Activated CD8-positive, alpha-beta memory T cell treated with anti-CD3 and anti-CD28 coated beads, Interleukin-2, amount 10 ng/mL, durations not matched to agents 7 days and 5 days (primary cell): Measurements from ENCODE around the gene MESD. TPM values are rescaled to one million over a fixed set of nuclear protein-coding genes. Genes with fewer than 3 reads are reported as not detected.
"Not testable (repeated sequence)": the region's sequence is repeated elsewhere in the genome, so short reads cannot be mapped to it uniquely, and the experiment has no call there.

Source experiments
- ATAC-seq: fragments of 150-1000 bp; cut with Tn5 transposase; one replicate; pipeline ENCODE4 v1.10.0; 2021; ENCODE audit warnings: moderate library complexity
- CTCF ChIA-PET: fragments of 350-600 bp; sonication (Branson Sonifier 250); formaldehyde crosslinking; loops from one replicate; lab custom pipeline; 2021; ENCODE audit warnings: antibody characterized with exemption; lab: Charles Lee
- DNase-seq: peaks from one replicate; pipeline ENCODE4 v3.0.0-alpha.2; 2020
- H3K27ac Mint-ChIP-seq: one replicate; pipeline ENCODE4 v1.8.0; 2021; ENCODE audit warnings: mild to moderate bottlenecking, mixed read lengths
- H3K27me3 Mint-ChIP-seq: one replicate; pipeline ENCODE4 v1.8.0; 2021; ENCODE audit warnings: mixed read lengths
- H3K36me3 Mint-ChIP-seq: one replicate; pipeline ENCODE4 v1.8.0; 2021; ENCODE audit warnings: mild to moderate bottlenecking, mixed read lengths
- H3K4me1 Mint-ChIP-seq: one replicate; pipeline ENCODE4 v1.8.0; 2021; ENCODE audit warnings: mixed read lengths
- H3K4me3 Mint-ChIP-seq: one replicate; pipeline ENCODE4 v1.8.0; 2021; ENCODE audit warnings: mild to moderate bottlenecking, moderate library complexity, mixed read lengths
- H3K9me3 Mint-ChIP-seq: one replicate; pipeline ENCODE4 v1.8.0; 2022; ENCODE audit warnings: low read depth, mixed read lengths
- total RNA-seq, 2 experiments: library from RNA; stranded (reverse); gene quantifications; one replicate each; pipeline ENCODE4 v1.2.3, GENCODE V29; 2021

The MESD gene
- total RNA-seq, 2 experiments from 2014 or later: 27.6 to 27.8 TPM

DNA sequence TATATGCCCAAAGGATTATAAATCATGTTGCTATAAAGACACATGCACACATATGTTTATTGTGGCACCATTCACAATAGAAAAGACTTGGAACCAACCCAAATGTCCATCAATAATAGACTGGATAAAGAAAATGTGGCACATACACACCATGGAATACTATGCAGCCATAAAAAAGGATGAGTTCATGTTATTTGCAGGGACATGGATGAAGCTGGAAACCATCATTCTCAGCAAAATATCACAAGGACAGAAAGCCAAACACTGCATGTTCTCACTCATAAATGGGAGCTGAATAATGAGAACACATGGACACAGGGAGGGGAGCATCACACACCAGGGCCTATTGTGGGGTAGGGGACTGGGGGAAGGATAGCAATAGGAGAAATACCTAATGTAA lies 24.2 kb downstream of the MESD start:
- ATAC-seq, DNase-seq, H3K27me3 Mint-ChIP-seq, H3K27ac Mint-ChIP-seq, CTCF ChIA-PET, H3K4me3 Mint-ChIP-seq, H3K9me3 Mint-ChIP-seq: not testable (repeated sequence)
- Mint-ChIP-seq H3K4me1 (peaks cover 18% of the 10 kb centered on the region), H3K36me3 (peaks cover 45% of the 10 kb centered on the region)

DNA sequence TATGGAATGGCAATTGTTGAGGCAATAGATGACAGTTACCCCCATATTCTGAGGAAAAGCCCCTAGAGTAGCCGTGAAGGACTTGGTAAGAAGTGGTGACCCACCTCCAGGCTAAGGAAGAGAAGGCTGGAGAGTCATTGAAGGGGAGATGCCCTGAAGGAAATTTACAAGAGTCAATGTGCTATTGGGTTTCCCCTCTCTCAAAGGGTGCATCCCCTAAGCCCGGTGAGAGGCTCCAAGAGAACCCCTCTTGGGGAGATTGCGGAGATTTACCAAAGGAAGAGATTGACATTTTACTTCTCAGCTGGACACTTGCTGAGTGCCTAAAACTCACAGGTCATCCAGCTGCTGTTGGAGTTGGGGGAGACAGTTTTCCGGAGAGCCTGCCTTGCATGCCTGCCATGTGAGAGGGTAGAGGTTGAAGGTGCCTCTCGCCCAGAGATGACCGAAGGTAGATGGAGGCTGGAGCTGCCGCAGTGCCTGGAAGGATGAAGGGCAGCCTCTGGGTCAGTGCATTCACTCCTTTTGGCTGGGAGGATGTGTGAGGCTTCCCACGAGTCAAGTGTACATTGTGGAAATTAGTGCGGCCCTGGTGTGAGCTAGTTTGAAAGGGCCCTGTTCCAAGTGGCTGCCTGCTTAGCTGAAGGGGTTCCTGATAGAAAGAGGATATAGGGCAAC lies 30.7 kb downstream of the MESD start:
- Mint-ChIP-seq H3K27me3 (no peaks in the 10 kb centered on the region), H3K9me3 (no peaks in the 10 kb centered on the region), H3K36me3 (peaks cover 41% of the 10 kb centered on the region), H3K4me1 (peaks cover 35% of the 10 kb centered on the region), H3K4me3 (no peak overlapping the region), H3K27ac (no peak overlapping the region)
- ATAC-seq: no peak
- DNase-seq: no peak
- CTCF ChIA-PET: interaction anchor here (1.1 kb wide), 1 partner anchor 42 kb away, joined by 3 read pairs; no protein-coding TSS in a partner anchor

GRCh38 chr15:80957976-80958375 lies 31.6 kb downstream of the MESD start:
- Mint-ChIP-seq H3K9me3 (no peaks in the 10 kb centered on the region), H3K4me3 (no peak overlapping the region), H3K4me1 (peaks cover 32% of the 10 kb centered on the region), H3K27ac (no peak overlapping the region), H3K27me3 (no peaks in the 10 kb centered on the region), H3K36me3 (peaks cover 36% of the 10 kb centered on the region)
- ATAC-seq: no peak
- CTCF ChIA-PET: interaction anchor here (1.6 kb wide), 1 partner anchor 13 kb away, joined by 4 read pairs; no protein-coding TSS in a partner anchor
- no peak for DNase-seq

DNA sequence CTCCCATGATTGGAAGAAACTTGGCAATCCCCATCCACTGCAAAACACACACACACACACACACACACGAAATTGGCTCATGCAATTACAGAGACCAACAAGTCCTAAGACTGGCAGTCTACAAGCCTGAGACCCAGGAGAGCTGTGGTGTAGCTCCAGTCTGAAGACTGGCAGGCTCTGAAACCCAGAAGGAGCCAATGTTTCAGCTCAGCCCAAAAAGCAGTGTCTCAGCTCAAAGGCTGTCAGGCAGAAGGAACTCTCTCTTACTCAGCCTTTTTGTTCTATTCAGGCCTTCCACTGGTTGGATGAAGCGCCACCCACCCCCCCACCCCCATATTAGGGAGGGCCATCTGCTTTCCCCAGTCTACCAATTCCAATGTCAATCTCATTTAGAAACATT lies 32.1 kb downstream of the MESD start:
- Mint-ChIP-seq H3K27me3 (no peaks in the 10 kb centered on the region), H3K4me3 (no peak overlapping the region), H3K36me3 (peaks cover 33% of the 10 kb centered on the region)

DNA sequence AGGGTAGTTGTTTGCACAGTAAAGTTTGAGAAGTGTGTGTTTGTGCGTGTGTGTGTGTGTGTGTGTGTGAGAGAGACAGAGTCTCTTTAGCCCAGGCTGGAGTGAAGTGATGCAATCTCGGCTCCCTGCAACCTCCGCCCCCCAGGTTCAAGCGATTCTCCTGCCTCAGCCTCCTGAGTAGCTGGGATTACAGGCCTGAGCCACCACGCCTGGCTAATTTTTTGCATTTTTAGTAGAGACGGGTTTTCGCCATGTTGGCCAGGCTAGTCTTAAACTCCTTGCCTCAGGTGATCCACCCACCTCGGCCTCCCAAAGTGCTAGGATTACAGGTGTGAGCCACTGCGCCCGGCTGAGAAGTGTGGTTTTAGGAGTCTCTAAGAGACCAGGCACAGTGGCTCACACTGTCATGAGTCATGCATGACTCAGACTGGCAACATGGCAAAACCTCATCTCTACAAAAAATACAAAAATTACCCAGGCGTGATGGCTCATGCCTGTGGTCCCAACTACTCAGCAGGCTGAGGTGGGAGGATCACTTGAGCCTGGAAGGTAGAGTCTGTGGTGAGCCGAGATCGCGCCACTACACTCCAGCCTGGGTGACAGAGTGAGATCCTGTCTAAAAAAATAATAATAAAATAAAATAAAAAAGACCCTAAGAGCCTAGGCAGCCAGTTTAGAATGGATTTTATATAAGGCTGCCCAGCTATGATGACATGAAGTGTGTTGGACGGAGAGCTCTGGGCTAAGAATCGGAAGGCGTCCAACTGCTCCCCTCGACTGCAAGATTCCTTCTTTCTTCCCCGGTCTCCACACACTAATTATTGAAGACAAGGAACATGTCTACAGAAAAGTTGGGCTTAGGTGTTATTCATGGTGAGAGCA lies 33.8 kb downstream of the MESD start:
- DNase-seq (peak; percentile 66), ATAC-seq (peak; percentile 91)
- CTCF ChIA-PET: interaction anchor here (1.2 kb wide), 1 partner anchor 14 kb away, joined by 3 read pairs; no protein-coding TSS in a partner anchor
- peaks cover 33% of the 10 kb centered on the region for H3K36me3 Mint-ChIP-seq
- not testable (repeated sequence) for H3K27me3 Mint-ChIP-seq, H3K4me3 Mint-ChIP-seq, H3K27ac Mint-ChIP-seq, H3K9me3 Mint-ChIP-seq
- peaks cover 17% of the 10 kb centered on the region for H3K4me1 Mint-ChIP-seq

More for the DNA sequence above, 32.1 kb downstream of the MESD start:
- CTCF ChIA-PET: interaction anchor here (1.6 kb wide), 1 partner anchor 13 kb away, joined by 4 read pairs; no protein-coding TSS in a partner anchor
- Mint-ChIP-seq H3K27ac (no peak overlapping the region), H3K4me1 (peaks cover 28% of the 10 kb centered on the region), H3K9me3 (no peaks in the 10 kb centered on the region)
- ATAC-seq (no peak), DNase-seq (peak; percentile 30)

- no peak overlapping the region for H3K27ac Mint-ChIP-seq
- DNase-seq (peak; percentile 18), ATAC-seq (no peak)
- no peaks in the 10 kb centered on the region for H3K27me3 Mint-ChIP-seq
- no peak overlapping the region for H3K4me3 Mint-ChIP-seq
- H3K36me3 Mint-ChIP-seq: peaks cover 20% of the 10 kb centered on the region
- peaks cover 17% of the 10 kb centered on the region for H3K4me1 Mint-ChIP-seq
- no peaks in the 10 kb centered on the region for H3K9me3 Mint-ChIP-seq
- CTCF ChIA-PET: no interaction called here
These were observed 35.5 kb downstream of the MESD start for GRCh38 chr15:80953953-80954778.

DNA sequence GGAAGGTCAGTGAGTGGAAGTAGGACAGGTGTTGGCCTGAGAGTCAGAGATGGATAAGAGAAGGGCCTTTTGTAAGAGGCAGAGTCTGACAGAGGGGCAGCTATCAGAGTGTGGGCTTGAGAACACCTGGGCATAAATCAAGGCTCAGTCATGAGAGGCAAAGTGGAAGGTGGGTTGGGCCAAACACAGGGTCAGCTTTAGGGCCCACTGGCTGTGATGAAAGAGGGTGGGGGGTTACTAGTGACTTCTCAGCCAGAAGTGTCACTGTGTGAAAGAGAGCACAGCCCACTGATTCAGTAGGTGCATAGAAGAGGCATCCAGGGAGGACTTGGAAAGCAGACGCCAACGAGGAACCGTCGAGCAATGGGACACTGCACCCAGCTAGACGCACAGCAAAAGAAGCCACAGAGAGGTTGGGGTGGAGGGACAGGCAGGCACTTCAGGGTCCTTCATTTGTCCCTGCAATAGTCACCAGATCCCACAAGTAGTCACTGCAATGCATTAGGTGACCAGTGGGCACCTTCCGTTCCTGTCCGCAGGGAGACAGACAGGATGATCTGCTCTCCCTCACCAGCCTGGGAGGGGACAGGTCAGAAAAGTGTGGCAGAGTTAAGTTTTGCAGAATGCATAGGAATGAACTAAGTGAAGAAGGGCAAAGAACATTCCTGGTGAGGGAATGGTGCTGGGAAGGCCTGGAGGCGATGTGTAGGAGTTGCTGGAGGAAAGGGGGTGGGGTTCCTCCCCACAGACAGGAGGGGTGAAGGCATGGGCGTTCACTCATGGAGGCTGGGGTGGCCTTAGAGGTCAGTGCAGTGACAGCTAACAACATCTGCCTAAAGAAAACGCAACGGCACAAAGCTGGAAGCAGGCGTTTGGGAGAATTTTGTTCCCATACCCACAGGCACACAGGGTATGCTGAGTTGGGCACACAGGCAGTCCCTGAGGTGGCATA lies 36.3 kb downstream of the MESD start:
- Mint-ChIP-seq H3K36me3 (peaks cover 14% of the 10 kb centered on the region), H3K27me3 (no peaks in the 10 kb centered on the region), H3K27ac (no peak overlapping the region), H3K9me3 (no peaks in the 10 kb centered on the region), H3K4me1 (peaks cover 17% of the 10 kb centered on the region), H3K4me3 (no peak overlapping the region)
- CTCF ChIA-PET: no interaction called here
- ATAC-seq (no peak), DNase-seq (peak; percentile 19)

DNA sequence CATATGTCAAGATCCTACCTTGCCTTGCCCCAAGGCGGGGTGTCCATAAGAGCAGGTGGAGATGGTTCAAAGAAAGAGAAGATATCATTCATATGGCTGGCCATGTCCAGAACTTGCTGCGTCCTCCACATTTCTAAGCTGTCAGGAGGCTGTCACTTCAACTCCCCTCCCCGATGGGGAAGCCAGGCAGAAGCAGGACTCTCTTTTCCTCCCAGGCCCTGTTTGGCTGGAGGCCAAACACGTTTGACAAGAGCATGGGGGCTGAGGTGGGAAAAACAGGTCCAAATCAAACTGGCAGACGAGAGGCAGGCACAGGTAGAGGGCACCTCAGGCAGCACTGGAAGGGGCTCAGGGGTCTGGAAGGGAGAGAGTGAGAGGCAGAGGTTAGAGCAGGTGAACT lies 37.7 kb downstream of the MESD start:
- no peak overlapping the region for H3K27ac Mint-ChIP-seq
- H3K4me3 Mint-ChIP-seq: no peak overlapping the region
- H3K4me1 Mint-ChIP-seq: peaks cover 13% of the 10 kb centered on the region
- ATAC-seq: no peak
- H3K9me3 Mint-ChIP-seq: no peaks in the 10 kb centered on the region
- CTCF ChIA-PET: interaction anchor here (1.0 kb wide), 1 partner anchor 314 kb away, joined by 3 read pairs; no protein-coding TSS in a partner anchor
- peak; percentile 27 for DNase-seq
- peaks cover 19% of the 10 kb centered on the region for H3K36me3 Mint-ChIP-seq
- no peaks in the 10 kb centered on the region for H3K27me3 Mint-ChIP-seq

- Mint-ChIP-seq H3K36me3 (peaks cover 21% of the 10 kb centered on the region), H3K27me3 (no peaks in the 10 kb centered on the region)
- CTCF ChIA-PET: interaction anchor here (1.0 kb wide), 1 partner anchor 315 kb away, joined by 3 read pairs; no protein-coding TSS in a partner anchor
These were observed 39.1 kb downstream of the MESD start for GRCh38 chr15:80950291-80951078.

DNA sequence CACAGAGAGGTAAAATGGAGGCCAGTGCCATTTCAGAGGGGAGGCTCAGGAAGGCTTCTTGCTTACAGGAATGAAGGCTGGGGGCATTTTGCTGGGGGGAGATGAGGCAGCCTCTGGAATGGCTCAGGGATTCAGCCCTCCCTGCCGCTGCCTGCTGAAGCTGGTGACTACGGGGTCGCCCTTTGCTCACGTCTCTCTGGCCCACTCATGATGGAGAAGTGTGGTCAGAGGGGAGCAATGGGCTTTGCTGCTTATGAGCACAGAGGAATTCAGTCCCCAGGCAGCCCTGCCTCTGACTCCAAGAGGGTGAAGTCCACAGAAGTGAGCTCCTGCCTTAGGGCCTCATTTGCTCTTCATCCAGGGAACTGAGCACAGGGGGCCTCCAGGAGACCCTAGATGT lies 39.9 kb downstream of the MESD start:
- ATAC-seq (no peak), DNase-seq (no peak)
- Mint-ChIP-seq H3K36me3 (peaks cover 19% of the 10 kb centered on the region), H3K9me3 (no peaks in the 10 kb centered on the region), H3K27me3 (no peaks in the 10 kb centered on the region), H3K27ac (no peak overlapping the region), H3K4me1 (no peaks in the 10 kb centered on the region), H3K4me3 (no peak overlapping the region)
- CTCF ChIA-PET: no interaction called here

More at GRCh38 chr15:80950291-80951078, 39.1 kb downstream of the MESD start:
- Mint-ChIP-seq H3K27ac (no peak overlapping the region), H3K4me1 (peaks cover 2% of the 10 kb centered on the region), H3K9me3 (no peaks in the 10 kb centered on the region), H3K4me3 (no peak overlapping the region)
- DNase-seq (no peak), ATAC-seq (no peak)

GRCh38 chr15:80948651-80949292 lies 40.8 kb downstream of the MESD start:
- Mint-ChIP-seq H3K27ac (no peak overlapping the region), H3K4me1 (no peaks in the 10 kb centered on the region), H3K36me3 (peaks cover 22% of the 10 kb centered on the region), H3K4me3 (no peak overlapping the region), H3K9me3 (no peaks in the 10 kb centered on the region), H3K27me3 (no peaks in the 10 kb centered on the region)
- ATAC-seq: no peak
- DNase-seq: no peak
- CTCF ChIA-PET: no interaction called here
